HG03175 (cell line): ENCODE data around the gene COL5A1.
"Not testable (repeated sequence)": the region's sequence is repeated elsewhere in the genome, so short reads cannot be mapped to it uniquely, and the experiment has no call there.

Experiments
- ATAC-seq: cut with Tn5 transposase; IDR thresholded peaks from one replicate; pipeline ENCODE4 v1.9.1; 2021; ENCODE audit warnings: mild to moderate bottlenecking, moderate library complexity; ENCODE audit not compliant: unreplicated experiment

Gene COL5A1

GRCh38 chr9:134707031-134707680 lies 65.6 kb downstream of the COL5A1 start:
- ATAC-seq, result no peak

GRCh38 chr9:134707731-134708671 lies 66.4 kb downstream of the COL5A1 start:
- no peak for ATAC-seq

DNA sequence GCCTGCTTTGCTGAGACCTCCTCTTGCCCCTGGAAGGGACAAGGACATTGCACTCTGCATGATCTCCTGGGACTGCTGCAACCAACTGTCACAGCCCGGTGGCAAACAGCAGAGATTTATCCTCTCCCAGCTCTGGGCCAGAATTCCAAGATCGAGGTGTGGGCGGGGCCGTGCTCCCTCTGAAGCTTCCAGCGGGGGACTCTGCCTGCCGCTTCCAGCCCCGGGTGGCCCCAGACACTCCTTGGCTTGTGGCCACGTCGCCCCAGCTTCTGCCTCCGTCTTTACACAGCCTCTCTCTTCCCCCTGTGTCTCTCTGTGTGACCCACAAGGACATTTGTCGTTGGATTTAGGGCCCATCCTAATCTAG lies 67.1 kb downstream of the COL5A1 start:
- ATAC-seq, result no peak

- ATAC-seq, result no peak
Measured at GRCh38 chr9:134709512-134710270, 68.1 kb downstream of the COL5A1 start.

DNA sequence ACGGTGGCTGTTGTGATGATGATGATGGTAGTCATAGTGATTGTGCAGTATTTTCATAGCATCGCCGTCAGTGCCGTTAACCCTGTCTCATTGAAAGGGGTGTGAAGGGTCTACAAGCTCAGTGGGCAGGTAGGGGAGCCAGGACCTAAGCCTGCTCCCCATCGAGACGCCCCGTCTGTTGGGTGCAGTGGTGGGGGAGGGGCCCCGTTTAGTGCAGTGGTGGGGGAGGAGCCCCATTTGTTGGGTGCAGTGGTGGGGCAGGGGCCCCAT lies 68.6 kb downstream of the COL5A1 start:
- no peak for ATAC-seq

DNA sequence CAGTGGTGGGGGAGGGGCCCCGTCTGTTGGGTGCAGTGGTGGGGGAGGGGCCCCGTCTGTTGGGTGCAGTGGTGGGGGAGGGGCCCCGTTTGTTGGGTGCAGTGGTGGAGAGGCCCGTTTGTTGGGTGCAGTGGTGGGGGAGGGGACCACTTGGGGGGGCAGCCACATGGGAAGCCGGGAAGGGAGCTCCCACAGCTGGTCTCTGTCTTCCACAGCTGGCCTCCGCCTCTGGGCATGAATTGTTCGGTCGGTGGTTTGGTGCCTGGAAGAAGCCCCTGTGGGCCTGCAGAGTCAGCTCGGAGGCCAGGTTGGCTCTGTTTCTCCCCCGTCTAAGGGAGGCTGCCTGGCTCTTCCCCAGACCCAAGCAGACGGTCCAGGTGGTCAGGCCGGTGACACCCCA lies 69.3 kb downstream of the COL5A1 start:
- no peak for ATAC-seq

DNA sequence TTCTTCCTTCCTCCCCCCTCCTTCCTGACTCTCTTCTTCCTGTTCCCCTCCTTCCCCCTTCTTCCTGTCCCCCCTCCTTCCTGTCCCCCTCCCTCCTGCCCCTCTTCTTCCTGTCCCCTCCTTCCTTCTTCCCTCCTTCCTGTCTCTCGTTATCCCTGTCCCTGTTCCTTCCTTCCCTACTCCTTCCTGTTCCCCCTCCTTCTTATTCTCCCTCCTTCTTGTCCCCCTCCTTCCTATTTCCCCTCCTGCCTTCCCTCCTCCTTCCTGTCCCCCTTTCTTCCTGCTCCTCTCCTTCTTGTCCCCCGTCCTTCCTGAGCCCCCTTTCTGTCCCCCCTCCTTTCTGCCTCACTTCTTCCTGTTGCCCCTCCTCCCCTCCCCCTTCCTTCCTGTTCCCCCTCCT lies 70.6 kb downstream of the COL5A1 start:
- no peak for ATAC-seq

- no peak for ATAC-seq
Measured at GRCh38 chr9:134712926-134713325, 71.3 kb downstream of the COL5A1 start.

DNA sequence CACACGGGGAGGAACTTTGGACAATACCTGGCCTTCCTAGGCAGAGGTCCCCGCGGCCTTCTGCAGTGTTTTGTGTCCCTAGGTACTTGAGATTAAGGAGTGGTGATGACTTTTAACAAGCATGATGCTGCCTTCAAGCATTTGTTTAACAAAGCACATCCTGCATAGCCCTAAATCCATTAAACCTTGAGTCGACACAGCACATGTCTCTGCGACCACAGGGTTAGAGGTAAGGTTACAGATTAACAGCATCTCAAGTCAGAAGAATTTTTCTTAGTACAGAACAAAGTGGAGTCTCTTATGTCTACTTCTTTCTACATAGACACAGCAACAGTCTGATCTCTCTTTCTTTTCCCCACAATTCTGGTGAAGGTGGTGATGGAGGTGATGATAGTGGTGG lies 73.9 kb downstream of the COL5A1 start:
- not testable (repeated sequence) for ATAC-seq

- no peak for ATAC-seq
Measured at GRCh38 chr9:134716067-134716466, 74.5 kb downstream of the COL5A1 start.

- ATAC-seq, result no peak
Measured at GRCh38 chr9:134717056-134717455, 75.5 kb downstream of the COL5A1 start.

DNA sequence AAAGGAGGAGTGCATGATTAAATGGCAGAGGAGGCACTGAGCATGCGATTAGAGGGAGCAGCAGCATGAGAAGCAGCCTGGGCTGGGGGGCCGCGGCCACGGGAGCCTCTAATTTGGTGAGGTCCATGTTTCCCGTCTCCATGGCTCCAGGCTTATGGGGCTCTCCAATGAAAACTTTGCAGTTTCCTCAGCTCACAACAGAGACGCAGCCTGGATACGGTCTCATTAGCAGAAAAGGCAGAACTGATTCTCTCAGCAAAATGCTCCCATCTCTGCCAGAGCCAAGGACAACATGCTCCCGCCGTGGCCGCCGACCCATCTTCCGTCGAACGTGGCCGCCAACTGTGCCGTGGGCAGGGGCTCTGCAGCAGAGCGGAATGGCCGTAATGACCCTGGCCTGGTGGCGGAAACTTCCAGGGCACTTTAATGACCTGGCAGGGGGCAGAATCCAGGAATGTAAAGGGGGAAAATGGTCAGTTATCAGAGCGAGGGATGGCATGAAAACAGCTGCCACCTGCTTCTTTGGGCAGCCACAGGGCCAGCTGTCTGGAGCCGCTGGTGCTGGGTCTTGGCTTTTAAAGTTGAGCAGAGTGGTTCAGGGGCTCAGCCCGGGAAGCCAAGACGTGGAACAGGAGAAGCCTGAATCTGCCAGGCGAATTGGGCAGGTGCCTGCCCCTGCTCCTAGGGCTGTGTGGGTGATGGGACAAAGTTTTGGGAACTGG lies 76.5 kb downstream of the COL5A1 start:
- no peak for ATAC-seq

DNA sequence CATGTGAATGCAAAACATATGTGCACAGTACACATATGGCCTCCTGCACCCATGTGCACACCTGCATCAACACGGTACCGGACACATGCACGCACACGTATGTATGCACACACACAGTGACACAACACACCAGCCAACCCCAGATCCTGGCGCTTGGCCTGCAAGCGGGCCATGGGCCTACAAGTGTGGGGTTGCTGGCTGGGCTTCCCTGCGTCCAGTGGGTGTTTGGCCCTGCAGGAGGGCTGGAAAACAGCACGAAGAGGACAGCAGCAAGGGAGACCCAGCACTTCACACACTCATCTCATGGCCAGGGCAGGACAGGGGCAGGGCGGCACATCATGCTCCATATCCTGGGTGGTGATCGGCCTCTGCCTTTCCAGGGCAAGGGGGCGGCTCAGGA lies 77.7 kb downstream of the COL5A1 start:
- no peak for ATAC-seq

GRCh38 chr9:134720136-134720753 lies 78.6 kb downstream of the COL5A1 start:
- no peak for ATAC-seq

DNA sequence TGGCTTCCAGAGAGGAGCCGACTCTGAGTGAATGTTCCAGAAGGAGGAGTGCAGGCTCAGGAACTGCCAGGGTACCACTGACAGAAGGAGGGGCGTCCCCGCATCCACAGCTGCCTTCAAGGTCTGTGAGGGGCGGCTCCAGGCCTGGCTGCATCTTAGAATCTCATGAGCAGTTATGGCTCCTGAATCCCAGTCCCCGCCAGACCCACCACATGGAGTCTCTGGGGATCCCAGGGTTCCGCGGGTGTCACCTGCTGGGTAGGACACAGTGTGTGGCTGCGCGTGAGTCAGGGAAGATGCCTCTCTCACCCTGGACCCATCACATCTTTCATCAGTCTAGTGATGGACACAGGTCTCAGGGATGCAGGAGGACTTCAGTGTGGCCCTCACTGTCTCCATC lies 79.2 kb downstream of the COL5A1 start:
- ATAC-seq, result no peak

- ATAC-seq, result no peak
Measured at GRCh38 chr9:134721344-134721743, 79.7 kb downstream of the COL5A1 start.

DNA sequence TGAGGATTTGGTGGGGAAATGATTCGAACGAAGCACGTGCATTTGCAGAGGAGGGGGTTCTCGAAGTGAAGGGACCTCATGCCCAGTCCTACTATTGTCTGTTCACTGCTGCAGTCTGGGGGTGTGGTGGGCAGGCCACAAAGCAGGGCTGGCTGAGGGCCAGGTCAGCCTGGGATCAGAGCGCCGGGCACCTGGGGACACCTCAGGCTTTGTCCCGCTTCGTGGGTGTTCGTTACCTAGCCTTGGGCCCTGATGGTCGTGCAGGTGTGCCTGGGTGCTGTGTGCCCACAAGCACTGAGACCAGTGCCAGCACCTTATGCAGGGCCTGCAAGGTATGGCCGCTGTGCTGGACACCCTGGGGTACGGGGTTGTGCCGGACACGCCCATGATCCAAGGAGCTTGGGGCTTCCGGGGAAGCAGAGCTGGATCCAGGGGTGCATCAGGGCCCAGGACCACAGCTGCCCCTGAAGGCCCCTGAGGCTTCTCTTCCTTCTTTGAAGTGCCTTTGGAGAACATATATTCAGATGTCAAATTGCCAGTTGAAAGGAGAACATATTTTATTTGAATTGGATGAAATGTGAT lies 80.6 kb downstream of the COL5A1 start:
- no peak for ATAC-seq

DNA sequence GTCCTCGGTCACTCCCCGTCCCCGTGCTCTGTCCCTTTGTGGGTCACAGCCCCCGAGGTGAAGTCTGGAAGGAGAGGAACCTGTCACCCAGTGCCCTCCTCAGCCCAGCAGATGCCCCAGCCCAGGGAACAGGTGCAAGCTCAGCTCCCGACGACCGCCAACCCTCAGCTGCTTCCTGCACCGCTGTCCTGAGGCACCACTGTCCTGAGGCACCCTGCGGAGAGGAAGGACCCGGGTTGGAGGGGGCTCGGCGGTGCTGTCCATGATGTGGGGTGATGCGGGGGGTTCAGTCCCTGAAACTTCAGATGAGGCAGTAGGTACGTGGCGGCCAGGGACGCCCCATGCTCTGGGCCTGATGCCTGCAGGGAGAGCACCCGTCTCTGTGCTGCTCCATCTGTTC lies 81.4 kb downstream of the COL5A1 start:
- no peak for ATAC-seq

- ATAC-seq, result no peak
Measured at GRCh38 chr9:134723491-134724190, 82.0 kb downstream of the COL5A1 start.
